Measurements from ENCODE around the gene RGS14.

GRCh38 chr5:177343777-177344176 is 13.9 kb upstream of the RGS14 start:
- TF ChIP-seq POLR2A (IDR thresholded peaks at IDR 0.05) (no peak), EP300 (IDR thresholded peaks at IDR 0.05) (no peak)

Measured in tibial nerve (tissue), 3 donors.